ENCODE data around the gene BLM.

GRCh38 chr15:90813796-90814190 lies 96.6 kb downstream of the BLM start:
- no peak for TF ChIP-seq GATA3 (IDR thresholded peaks at IDR 0.05; ENCODE audit: low read depth, low read length)
- no peak for TF ChIP-seq GATA2 (IDR thresholded peaks at IDR 0.05; ENCODE audit: low read depth, low read length)

Data from SH-SY5Y (cell line).